GM12892 (cell line): ENCODE measurements around the gene S100A5.

Source experiments
- POLR2A ChIP-seq: IDR thresholded peaks from 2 replicates; pipeline ENCODE4 v1.6.1; 2011; ENCODE audit warnings: low read depth, low read length, control low read depth
- POLR2AphosphoS5 ChIP-seq: IDR thresholded peaks from 2 replicates; pipeline ENCODE4 v1.6.1; 2011; ENCODE audit warnings: low read depth, low read length, control low read depth

DNA sequence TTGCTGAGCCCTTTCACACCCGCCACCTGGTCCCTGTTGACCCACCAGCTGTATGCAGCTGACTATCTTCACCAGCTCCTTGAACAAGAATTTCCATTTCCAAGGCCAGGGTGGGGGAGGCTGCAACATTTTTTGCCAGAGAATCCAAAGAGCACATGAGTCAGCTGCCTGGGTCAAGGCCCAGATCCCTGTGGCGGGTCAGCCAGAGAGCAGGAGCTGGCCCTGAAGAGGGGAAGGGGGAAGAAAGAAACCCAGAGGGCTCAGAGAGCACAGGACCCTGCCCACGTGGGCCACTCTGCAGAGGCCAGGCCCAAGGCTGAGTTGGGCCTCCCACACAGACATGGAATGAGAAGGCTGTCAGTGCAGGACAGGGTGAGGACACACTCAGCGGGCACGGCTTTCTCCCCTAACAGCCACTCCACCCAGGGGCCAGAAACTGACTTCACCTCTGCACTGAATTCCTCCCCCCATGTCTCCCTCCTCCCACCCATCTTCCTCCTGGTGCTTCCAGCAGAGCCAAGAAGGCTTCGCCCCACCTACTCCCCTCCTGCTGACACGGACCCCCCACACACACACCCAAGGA, 33.8 kb downstream of the S100A5 start:
- TF ChIP-seq POLR2AphosphoS5 (no peak), POLR2A (no peak)
